ENCODE data around the gene PLCB1.

- TF ChIP-seq POLR2AphosphoS5 (IDR thresholded peaks at IDR 0.05; ENCODE audit: low read depth, low read length) (no peak), REST (IDR thresholded peaks at IDR 0.05; ENCODE audit: insufficient read depth in 1 of 2, low read depth in 2 of 2, low read length in 2 of 2) (no peak), SIN3A (IDR thresholded peaks at IDR 0.05; ENCODE audit: borderline replicate concordance, insufficient read depth, low read length) (no peak), TAF1 (IDR thresholded peaks at IDR 0.05; ENCODE audit: borderline replicate concordance, insufficient read depth, low read length) (no peak), FOXP2 (optimal IDR thresholded peaks at IDR 0.05; ENCODE audit: borderline replicate concordance, extremely low read depth, extremely low read length, insufficient read depth) (no peak)
These were observed 546.2 kb downstream of the PLCB1 start for GRCh38 chr20:8678098-8678776.
